ENCODE results near the gene ACTN3.
"Not testable (repeated sequence)": the region's sequence is repeated elsewhere in the genome, so short reads cannot be mapped to it uniquely, and the experiment has no call there.

The ACTN3 gene

DNA sequence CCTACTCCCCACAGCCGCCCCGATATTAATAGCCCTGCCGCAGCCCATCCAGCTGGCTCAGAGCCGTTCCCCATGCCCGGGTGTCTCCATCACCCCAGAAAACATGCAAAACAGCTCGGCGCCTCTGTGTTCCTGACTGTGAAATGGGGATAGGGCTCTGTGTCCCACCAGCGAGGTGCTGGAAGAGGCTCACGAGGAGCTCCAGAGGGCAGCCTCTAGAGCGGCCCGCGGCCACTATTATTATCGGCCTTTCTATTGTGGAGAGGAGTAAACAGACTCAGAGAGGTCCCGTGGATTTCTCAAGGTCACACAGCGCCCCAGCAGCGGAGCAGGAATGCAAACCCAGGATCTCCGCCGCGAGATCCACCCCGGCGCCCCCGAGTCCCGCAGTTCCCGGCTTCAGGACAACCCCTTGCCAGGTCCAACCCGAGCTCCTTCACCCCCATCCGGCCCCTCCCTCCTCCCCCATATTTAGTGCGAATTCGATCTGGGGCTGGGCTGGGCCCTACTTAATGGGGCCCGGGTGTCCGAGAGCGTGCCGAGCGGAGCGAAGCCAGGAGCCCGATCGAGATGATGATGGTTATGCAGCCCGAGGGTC lies at the start of gene ACTN3:
ACTN3 (plus strand) TSS at position 536 of the 598 bp plus-strand sequence; CDS start at position 571, 35 bp downstream.
- DNase-seq (ENCODE audit: low spot score): no peak

DNA sequence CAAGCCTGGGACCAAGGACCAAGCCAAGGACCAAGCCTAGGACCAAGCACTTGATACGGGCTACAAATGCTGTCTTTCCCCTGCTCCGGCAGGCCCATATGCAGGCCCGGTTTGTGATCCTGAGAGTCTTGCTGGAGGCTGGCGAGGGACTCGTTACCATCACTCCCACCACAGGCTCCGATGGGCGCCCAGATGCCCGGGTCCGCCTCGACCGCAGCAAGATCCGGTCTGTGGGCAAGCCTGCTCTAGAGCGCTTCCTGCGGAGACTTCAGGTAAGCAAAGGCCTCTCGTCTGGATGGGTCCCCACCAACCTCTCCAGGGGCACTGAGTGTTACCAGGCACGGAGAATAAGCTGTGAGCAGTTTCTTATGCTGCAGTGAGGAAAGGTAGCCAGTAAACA lies 49.5 kb upstream of the ACTN3 start:
- DNase-seq (ENCODE audit: low spot score): no peak

GRCh38 chr11:66498506-66498905 lies 48.2 kb upstream of the ACTN3 start:
- DNase-seq (ENCODE audit: low spot score): no peak

GRCh38 chr11:66505276-66505816 lies 41.4 kb upstream of the ACTN3 start:
- DNase-seq (ENCODE audit: low spot score): no peak

- DNase-seq (ENCODE audit: low spot score): no peak
These were observed 37.6 kb upstream of the ACTN3 start for GRCh38 chr11:66509131-66509561.

DNA sequence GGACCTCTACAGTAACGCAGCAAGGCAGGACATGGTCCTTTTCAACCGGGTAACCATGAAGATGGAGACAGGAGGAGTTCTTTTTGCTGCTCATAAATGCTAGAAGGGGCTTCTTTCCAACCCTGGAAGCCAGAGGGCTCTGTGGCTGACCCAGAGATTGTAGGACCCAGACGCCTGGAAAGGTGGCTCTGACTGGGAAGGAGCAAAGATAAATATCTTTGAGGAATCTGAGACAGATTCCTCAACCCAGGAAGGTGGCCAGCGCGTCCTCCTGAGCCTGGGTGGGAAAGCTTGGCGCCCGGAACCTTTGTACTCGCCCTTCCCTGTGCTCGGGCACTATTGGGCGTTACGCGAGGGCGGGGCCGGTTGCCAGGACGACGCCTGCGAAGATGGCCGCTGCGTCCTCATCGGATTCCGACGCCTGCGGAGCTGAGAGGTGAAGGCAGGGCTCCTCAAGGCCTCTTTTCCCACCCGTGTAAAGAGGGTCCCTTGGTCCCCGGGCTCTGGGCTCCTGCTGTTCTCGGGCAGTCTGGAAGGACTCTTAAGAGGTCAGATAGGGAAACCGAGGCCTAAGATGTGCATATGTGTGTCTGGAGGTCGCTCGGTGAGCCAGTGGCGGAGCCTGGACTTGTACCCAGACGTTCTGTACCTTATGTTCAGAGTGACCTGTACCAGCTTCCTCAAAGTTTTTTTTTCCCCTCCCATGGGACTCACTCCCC lies 36.3 kb upstream of the ACTN3 start, which contains the start of gene BBS1:
BBS1 (plus strand) TSS at position 365 of the 719 bp plus-strand sequence; CDS start at position 390, 25 bp downstream.
- DNase-seq (ENCODE audit: low spot score): peak; percentile 69

- DNase-seq (ENCODE audit: low spot score): no peak
These were observed 35.7 kb upstream of the ACTN3 start for GRCh38 chr11:66510990-66511339.

DNA sequence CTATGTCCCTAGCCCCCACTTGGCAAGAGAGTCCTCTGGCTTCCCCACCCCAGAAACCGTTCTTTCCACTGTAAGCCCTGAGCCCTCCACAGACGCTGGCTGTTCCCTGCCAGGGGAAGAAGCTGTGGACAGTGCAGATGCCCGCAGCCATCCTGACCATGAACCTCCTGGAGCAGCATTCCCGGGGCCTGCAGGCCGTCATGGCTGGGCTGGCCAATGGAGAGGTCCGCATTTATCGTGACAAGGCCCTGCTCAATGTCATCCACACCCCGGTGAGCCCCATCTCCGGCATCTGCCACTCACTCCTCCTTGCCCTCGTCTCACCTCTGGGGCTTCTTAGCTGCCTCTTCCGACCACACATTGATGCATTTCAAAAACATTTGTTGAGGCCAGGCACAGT lies 23.1 kb upstream of the ACTN3 start:
- no peak for DNase-seq (ENCODE audit: low spot score)

DNA sequence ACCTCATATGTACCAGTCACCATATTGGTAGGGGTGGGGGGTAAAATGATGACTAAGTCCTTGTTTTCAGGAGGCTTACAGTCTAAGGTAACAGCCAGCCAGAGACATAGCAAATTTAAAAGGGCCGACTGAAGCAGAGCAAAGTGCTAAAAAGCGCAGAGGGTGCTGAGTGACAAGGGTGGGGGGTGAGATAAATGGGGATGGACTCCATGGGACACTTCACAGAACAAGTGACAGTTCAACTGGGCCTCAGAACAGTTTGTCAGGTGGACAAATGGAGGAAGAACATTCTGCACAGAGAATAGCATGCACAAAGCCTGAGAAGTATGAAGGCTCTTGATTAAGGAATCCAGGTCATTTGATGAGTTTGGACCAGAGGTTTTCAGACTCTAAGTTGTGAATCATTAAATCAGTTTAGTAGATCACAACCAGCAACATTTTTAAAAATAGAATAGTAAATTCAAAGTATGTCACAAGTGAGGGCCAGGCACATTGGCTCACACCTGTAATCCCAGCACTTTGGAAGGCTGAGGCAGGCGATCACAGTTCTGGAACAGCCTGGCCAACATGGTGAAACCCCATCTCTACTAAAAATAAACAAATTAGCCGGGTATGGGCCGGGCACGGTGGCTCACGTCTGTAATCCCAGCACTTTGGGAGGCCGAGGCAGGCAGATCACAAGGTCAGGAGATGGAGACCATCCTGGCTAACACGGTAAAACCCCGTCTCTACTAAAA lies 22.2 kb upstream of the ACTN3 start:
- DNase-seq (ENCODE audit: low spot score): no peak

- DNase-seq (ENCODE audit: low spot score): no peak
These were observed 17.6 kb upstream of the ACTN3 start for GRCh38 chr11:66529069-66529468.

DNA sequence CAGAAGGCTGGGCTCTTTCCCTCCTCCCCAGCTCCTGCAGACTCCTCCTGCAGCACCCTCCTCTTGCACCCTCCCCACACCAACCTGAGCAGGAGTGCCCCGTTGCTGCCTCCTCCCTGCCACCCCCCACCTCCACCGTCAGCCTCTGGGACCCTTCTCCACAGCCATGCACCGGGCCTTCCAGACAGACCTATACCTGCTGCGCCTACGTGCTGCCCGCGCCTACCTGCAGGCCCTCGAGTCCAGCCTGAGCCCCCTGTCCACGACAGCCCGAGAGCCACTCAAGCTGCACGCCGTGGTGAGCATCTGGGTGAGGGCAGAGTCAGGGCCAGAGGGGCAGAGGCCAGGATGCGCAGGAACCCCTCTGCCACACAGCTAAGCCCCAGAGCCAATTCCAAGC lies 17.0 kb upstream of the ACTN3 start:
- DNase-seq (ENCODE audit: low spot score): no peak

DNA sequence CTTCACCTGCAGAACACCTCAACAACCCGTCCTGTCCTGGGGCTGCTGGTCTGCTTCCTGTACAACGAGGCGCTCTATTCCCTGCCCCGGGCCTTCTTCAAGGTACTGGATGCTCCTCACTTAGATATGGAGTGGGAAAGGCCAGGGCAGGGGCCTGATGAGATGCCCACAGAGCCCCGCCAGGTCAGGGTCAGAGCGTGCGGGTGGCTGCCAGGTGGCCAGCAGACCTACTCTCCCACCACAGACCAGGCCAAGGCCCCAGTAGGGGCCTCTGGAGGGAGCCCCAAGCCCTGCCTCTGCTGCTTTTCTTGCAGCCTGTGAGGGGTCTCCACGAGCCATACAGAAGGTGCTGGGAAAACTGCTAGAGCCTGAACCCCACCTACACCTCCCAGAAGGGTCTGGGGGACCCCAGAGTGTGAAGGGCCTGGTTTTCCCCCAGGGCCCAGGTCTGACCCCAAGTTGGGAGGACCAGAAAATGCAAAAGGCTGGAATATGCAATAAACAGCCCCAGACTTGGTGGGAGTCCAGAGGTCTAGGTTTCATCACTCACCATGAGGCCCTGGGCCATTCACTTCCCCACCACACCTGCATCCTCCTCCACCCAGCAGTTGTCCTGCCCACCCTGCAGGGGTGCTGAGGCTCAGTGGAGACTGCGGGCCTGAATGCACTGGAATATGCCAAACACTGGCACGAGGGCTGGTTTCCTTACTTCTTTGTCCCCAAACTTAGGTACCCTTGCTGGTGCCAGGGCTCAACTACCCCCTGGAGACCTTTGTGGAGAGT lies 15.6 kb upstream of the ACTN3 start:
- no peak for DNase-seq (ENCODE audit: low spot score)

DNA sequence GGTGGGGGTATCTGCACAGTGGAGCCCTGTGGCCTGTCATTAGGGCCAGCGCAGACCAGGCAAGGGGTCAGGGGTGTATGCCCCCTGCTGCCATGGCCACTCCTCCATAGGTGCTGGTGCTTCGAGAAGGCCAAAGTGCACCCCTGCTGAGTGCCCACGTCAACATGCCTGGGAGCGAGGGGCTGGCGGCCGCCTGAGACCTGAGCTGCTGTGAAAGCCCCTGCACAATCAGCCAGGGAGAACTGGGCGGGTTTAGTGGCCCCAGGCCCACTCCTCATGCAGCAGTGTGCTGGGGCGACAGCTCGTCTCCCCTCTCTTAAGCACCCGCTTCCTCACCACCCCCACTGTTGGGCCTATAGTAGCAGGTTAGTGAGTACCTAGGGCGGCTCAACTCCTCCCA lies 14.9 kb upstream of the ACTN3 start:
- no peak for DNase-seq (ENCODE audit: low spot score)

DNA sequence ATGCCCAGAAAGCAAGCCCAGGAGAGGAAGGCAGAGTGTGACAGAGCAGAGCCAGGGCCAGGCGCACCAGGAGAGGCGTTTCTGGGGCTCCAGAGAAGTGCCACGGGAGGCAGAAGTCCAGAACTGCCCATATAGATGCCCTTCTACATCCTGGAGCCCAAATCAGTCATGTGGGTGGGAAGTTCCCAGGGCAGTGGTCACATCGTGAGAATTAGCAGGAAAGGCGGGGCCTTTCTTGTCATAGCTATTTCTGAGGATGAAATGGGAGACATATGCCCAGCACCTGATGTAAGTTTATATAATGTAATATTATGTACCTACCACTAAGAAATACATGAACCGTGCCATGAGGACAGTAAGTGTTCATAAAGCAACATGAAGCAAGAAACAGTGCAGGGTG lies 13.9 kb upstream of the ACTN3 start:
- no peak for DNase-seq (ENCODE audit: low spot score)

DNA sequence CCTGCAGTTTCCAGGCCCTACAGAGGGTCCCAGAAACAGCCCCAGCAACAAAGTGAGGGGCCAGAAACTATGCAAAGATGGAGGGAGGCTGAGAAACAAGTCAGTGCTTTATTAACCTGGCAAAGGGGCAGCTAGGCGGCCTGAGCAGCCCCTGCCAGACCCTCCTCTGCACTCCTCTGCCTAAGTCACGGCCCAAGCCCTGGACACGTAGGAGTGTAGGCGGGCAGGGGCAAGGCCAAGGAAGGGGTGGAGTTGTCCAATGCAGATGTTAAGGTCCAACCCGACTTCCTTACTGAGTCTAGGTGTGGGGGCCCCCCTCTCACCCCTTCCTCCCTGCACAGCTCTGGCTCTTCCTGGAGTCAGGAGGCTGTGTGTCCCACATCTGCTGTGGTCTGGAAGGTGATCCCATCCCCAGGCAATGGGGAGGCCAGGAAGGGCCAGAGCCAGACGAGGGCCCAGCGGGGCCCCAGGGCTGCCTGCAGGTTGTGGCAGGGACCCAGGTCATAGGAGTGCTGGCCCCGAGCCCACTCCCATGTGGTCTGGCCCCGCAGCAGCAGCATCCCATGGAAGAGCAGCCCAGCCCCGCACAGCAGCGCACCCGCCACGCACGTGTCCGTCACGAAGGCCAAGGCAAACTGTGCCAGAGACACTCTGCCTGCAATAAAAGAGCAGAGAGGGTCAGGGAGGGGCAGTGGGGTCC lies 7.4 kb upstream of the ACTN3 start:
- DNase-seq (ENCODE audit: low spot score): no peak

DNA sequence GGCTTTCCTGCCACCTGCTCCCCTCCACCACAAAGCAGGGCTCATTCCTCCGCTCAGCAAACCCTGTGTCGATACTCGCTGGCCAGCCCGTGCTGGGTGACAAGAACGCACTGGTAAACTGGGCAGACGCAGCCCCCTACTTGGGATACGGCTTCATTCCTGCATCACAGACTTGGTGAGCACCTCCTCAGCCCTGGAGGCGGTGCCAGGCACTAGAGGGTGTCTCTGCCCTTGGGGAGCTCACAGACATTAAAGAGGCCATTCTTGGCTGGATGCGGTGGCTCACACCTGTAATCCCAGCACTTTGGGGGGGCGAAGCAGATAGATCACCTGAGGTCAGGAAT lies 6.9 kb upstream of the ACTN3 start:
- DNase-seq (ENCODE audit: low spot score): no peak

DNA sequence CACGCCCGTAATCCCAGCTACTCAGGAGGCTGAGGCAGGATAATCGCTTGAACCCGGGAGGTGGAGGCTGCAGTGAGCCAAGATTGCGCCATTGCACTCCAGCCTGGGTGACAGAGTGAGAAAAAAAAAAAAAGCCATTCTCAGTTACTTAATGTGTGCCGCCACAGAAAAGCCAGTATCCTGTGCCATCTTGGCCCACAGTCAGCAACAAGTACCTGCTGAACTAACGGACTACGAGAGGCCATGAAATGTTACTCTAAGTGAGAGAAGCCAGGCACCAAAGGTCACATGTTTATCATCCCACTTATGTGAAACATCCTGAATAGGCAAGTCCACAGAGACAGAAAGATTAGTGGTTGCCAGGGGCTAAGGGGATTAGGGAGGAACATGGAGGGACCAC lies 6.1 kb upstream of the ACTN3 start:
- not testable (repeated sequence) for DNase-seq (ENCODE audit: low spot score)

GRCh38 chr11:66541892-66542291 lies 4.8 kb upstream of the ACTN3 start:
- DNase-seq (ENCODE audit: low spot score): no peak

DNA sequence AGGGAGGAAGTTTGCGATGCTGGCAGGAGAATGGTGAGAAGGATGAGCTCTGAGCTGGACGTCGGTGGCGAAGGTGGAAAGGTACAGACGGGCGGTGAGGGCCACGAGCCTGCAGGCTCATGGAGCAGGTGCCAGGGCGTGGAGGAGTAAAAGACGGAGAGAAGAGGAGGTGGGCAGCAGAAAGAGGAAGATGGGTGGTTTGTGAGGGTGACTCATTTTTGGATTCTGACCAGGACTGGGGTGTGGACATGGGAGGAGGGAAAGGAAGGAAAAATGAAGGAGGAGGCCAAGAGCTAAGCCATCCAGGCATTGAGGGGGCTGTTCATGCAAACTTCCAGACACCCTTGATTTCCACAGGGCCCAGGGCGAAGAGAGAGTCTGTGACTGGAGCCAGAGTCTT lies 4.3 kb upstream of the ACTN3 start:
- DNase-seq (ENCODE audit: low spot score): no peak

DNA sequence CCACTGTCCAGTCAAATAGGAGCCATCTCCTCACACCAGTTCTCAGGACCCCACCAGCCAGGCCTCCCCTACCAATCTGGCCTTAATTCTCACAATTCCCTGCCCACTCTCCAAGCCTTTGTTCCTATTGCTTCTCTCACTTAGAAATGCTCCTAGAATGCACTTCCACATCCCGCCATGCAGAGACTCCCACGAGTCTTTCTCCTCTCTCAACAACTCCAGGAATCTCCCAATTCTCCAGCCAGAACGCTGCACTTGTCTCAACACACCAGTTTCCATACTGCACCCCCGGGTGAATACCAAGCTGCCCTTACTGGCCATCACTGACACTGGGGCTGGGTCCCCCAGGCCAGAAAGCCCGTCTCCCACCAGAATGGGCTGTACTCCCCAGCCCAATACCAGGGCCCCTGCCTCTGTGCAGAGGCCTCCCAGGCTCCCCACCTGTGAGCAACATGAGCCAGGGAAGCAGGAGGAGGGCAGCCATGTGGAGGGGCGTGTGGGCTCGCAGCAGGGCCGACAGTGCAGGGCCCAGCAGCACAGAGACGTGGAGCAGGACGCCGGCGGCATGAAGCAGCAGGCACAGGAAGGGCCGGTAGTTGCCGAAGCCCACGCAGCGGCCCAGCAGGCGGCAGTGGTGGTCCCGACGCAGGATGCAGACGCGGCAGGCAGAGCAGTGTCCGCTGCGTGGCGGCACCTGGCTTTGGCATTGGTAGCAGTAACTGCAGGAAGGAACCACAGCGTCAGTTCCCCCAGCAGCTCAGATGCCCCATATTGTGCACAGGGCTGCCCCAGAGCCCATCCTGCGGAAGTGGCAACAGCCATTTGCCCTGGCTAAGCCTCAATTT lies 3.2 kb upstream of the ACTN3 start:
- DNase-seq (ENCODE audit: low spot score): no peak

DNA sequence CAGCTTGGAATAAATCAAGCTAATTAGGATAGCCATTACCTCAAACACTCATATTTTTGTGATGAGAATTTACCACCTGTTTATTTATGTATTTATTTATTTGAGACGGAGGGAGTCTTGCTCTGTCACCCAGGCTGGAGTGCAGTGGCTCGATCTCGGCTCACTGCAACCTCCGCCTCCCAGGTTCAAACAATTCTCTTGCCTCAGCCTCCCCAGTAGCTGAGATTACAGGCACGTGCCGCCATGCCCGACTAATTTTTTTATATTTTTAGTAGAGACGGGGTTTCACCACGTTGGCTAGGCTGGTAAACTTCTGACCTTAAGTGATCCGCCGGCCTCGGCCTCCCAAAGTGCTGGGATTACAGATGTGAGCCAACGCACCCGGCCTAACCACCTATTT lies 1.8 kb upstream of the ACTN3 start:
- not testable (repeated sequence) for DNase-seq (ENCODE audit: low spot score)
